ENCODE data around the gene LPO.

Gene LPO

DNA sequence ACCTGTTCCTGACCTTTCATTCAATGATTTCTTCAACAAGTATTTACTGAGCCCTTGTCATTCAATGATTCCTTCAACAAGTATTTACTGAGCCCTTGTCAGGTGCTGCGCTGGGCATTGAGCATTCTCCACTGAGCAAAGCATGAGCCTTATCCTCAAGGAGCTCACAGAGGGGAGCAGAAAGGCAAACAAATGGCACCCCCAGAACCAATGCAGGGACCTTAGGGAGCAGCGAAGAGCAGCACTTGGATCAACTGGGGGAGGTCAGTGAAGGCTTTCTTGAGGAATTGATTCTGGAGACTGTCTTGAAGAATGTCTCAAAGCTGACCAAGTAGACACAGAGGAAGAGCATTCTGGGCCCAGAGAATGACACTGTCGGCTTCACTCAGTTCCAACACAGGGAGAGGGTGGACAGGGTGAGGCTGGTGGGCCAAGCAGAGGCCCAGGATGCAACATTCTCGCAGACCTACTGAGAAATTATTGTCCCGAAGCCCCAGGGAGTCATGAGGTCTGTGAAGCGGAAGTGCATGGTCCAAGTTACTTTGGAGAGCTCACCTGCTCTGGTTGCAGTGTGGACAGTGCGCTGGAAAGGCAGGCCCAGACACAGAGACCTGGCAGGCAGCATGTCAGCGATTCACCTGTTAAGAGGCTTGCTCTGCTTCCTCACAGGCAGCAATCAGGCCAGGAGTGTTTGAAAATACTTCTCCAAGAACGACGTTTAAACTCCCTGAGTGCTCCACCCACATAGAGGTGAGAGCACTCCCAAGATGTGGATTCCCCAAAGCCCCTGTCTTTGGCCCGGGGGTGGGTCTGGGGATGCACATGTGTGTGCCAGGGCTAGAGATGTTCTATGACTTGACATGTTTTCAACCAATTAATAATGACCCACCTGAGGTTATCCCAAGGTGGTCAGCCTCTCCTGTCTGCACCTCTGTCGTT, 45.6 kb downstream of the LPO start:
- Histone ChIP-seq H3K27me3 (ENCODE audit: control insufficient read depth, insufficient read depth, low read length) (peaks cover 20% of the 10 kb centered on the region), H3K9me3 (ENCODE audit: control insufficient read depth, insufficient read depth, low read length) (no peaks in the 10 kb centered on the region), H3K9ac (ENCODE audit: low read depth, low read length) (no peak overlapping the region), H3K36me3 (ENCODE audit: control insufficient read depth, insufficient read depth, low read length) (no peaks in the 10 kb centered on the region), H3K4me3 (ENCODE audit: low read depth, low read length) (no peak overlapping the region), H3K4me1 (ENCODE audit: control insufficient read depth, insufficient read depth, low read length) (peaks cover 7% of the 10 kb centered on the region)

DNA sequence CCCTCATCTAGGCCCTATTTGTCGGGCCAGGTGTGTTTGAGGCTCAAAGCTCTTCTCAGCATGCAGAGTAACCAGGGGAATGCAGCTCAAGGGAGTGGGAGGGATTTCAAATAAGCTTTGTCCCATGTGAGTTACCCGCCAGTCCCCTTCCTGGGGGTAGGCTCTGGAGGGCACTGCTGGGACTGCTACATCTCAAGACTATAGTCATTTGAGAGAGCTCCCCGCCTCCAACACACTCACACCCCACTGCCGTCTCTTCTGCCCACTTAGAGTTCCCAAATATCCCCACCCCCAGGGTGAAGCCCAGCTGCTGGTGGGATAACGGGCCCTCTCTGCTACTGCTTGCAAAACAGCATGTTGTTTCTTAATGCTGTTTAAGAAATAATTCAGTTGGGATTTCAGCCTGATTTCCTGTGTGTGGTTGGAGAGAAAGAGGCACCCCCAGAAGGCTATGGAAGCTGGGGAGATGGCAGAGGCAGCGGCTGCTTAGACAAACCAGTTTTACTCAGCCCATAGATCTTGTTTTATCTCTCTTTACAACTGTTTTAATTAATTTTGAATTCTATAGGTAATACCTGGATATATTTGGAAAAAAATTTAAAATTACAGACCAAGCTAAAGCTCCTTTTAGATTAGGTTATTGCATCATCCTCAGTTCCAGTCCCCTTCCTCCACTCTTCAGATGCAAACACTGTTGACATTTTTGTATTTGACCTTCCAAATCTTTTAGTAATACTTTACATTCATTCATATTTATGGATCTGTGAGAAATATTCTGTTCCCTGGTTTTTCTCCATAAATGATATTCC, 46.4 kb downstream of the LPO start:
- no peak overlapping the region for H3K4me3 ChIP-seq (ENCODE audit: low read depth, low read length)
- no peaks in the 10 kb centered on the region for H3K9me3 ChIP-seq (ENCODE audit: control insufficient read depth, insufficient read depth, low read length)
- no peaks in the 10 kb centered on the region for H3K36me3 ChIP-seq (ENCODE audit: control insufficient read depth, insufficient read depth, low read length)
- peaks cover 7% of the 10 kb centered on the region for H3K4me1 ChIP-seq (ENCODE audit: control insufficient read depth, insufficient read depth, low read length)
- peaks cover 12% of the 10 kb centered on the region for H3K27me3 ChIP-seq (ENCODE audit: control insufficient read depth, insufficient read depth, low read length)
- H3K9ac ChIP-seq (ENCODE audit: low read depth, low read length) = no peak overlapping the region

DNA sequence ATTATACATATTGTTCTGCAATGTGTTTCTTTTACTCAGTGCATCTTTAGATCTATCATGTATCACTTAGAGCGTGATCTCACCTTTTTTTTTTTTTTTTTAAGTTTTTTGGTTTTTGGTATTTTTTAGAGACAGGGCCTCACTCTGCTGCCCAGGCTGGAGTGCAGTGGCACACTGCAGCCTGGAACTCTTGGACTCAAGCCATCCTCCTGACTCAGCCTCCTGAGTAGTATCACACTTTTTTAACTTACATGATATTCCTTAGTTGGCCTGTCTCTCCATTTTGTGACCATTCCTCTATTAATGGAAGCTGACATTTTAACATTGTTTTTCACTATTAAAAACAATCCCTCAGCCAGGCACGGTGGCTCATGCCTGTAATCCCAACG, 47.0 kb downstream of the LPO start:
- Histone ChIP-seq H3K4me3 (ENCODE audit: low read depth, low read length) (no peak overlapping the region), H3K9me3 (ENCODE audit: control insufficient read depth, insufficient read depth, low read length) (no peaks in the 10 kb centered on the region), H3K36me3 (ENCODE audit: control insufficient read depth, insufficient read depth, low read length) (no peaks in the 10 kb centered on the region), H3K4me1 (ENCODE audit: control insufficient read depth, insufficient read depth, low read length) (peaks cover 7% of the 10 kb centered on the region), H3K9ac (ENCODE audit: low read depth, low read length) (no peak overlapping the region), H3K27me3 (ENCODE audit: control insufficient read depth, insufficient read depth, low read length) (peaks cover 6% of the 10 kb centered on the region)

DNA sequence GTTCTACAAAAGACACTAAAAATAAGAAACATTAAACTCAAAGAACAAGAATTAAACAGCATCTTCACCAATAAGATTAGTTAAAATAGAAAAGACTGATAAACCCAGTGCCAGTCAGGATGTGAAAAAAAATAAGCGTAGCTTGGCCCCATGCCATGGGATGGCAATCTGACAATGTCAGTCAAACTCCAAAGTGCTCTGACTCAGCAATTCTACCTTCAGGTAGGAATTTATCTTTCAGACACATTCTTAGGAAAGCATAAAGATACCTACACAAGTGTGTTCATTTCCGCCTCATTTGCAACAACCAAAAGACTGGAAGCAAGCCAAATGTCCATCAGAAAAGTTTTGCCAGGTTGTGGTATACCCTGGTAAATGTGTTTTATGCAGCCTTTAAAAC, 51.5 kb downstream of the LPO start:
- peaks cover 3% of the 10 kb centered on the region for H3K4me1 ChIP-seq (ENCODE audit: control insufficient read depth, insufficient read depth, low read length)
- no peaks in the 10 kb centered on the region for H3K27me3 ChIP-seq (ENCODE audit: control insufficient read depth, insufficient read depth, low read length)
- H3K36me3 ChIP-seq (ENCODE audit: control insufficient read depth, insufficient read depth, low read length) = no peaks in the 10 kb centered on the region
- H3K9ac ChIP-seq (ENCODE audit: low read depth, low read length) = no peak overlapping the region
- H3K9me3 ChIP-seq (ENCODE audit: control insufficient read depth, insufficient read depth, low read length) = no peaks in the 10 kb centered on the region
- no peak overlapping the region for H3K4me3 ChIP-seq (ENCODE audit: low read depth, low read length)

DNA sequence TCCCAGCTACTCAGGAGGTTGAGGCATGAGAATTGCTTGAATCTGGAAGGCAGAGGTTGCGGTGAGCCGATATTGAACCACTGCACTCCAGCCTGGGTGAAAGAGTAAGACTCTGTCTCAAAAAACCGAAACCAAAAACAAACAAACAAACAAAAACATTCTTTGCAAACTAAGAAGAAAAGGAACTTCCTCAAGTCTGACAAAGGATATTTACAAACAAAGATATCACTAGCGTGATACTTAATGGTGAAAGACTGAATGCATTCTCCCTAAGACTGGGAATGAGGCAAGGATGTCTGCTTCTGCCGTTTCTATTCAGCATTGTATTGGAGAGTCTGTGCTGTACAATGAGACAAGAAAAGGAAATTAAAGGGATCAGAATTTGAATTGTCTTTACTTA, 52.9 kb downstream of the LPO start:
- no peak overlapping the region for H3K9ac ChIP-seq (ENCODE audit: low read depth, low read length)
- no peaks in the 10 kb centered on the region for H3K4me1 ChIP-seq (ENCODE audit: control insufficient read depth, insufficient read depth, low read length)
- no peaks in the 10 kb centered on the region for H3K9me3 ChIP-seq (ENCODE audit: control insufficient read depth, insufficient read depth, low read length)
- H3K27me3 ChIP-seq (ENCODE audit: control insufficient read depth, insufficient read depth, low read length) = no peaks in the 10 kb centered on the region
- no peak overlapping the region for H3K4me3 ChIP-seq (ENCODE audit: low read depth, low read length)
- H3K36me3 ChIP-seq (ENCODE audit: control insufficient read depth, insufficient read depth, low read length) = no peaks in the 10 kb centered on the region

DNA sequence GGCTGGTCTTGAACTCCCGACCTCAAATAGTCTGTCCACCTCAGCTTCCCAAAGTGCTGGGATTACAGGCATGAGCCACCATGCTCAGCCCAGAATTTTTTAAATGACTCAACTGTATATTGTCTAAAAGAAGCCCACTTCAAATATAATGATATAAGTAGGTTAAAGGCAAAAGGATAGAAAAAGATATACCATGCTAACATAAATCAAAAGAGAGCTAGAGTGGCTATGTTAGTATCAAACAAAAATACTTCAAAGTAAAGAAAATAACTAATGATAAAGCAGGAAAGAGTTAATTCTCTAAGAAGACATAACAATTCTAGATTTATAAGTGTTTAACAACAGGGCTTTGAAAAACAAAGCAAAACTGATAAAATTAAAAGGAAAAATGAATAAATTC, 55.6 kb downstream of the LPO start:
- no peaks in the 10 kb centered on the region for H3K27me3 ChIP-seq (ENCODE audit: control insufficient read depth, insufficient read depth, low read length)
- H3K9ac ChIP-seq (ENCODE audit: low read depth, low read length) = no peak overlapping the region
- H3K36me3 ChIP-seq (ENCODE audit: control insufficient read depth, insufficient read depth, low read length) = no peaks in the 10 kb centered on the region
- no peaks in the 10 kb centered on the region for H3K4me1 ChIP-seq (ENCODE audit: control insufficient read depth, insufficient read depth, low read length)
- H3K9me3 ChIP-seq (ENCODE audit: control insufficient read depth, insufficient read depth, low read length) = no peaks in the 10 kb centered on the region
- no peak overlapping the region for H3K4me3 ChIP-seq (ENCODE audit: low read depth, low read length)

DNA sequence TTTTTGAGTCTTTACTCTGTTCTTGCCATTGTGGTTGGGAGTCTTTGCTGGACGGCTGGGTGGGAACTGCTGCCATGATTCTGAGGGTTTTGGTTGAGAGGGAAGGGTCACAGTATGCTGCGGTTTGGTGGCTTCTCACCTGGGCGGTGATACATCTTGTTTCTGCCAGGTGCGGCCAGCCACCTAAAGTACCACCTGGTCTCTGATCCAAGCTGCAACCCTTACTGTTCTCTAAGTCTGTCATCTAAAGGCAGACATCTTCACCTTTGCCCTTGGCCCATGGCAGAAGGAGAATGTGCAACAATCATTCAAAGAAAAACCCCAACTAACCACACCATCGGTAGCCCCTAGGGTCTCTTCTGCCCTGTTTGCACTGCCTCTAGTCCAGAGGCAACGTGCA, 62.0 kb downstream of the LPO start:
- H3K9ac ChIP-seq (ENCODE audit: low read depth, low read length) = no peak overlapping the region
- peaks cover 5% of the 10 kb centered on the region for H3K4me1 ChIP-seq (ENCODE audit: control insufficient read depth, insufficient read depth, low read length)
- no peak overlapping the region for H3K4me3 ChIP-seq (ENCODE audit: low read depth, low read length)
- no peaks in the 10 kb centered on the region for H3K9me3 ChIP-seq (ENCODE audit: control insufficient read depth, insufficient read depth, low read length)
- no peaks in the 10 kb centered on the region for H3K27me3 ChIP-seq (ENCODE audit: control insufficient read depth, insufficient read depth, low read length)
- peaks cover 3% of the 10 kb centered on the region for H3K36me3 ChIP-seq (ENCODE audit: control insufficient read depth, insufficient read depth, low read length)

DNA sequence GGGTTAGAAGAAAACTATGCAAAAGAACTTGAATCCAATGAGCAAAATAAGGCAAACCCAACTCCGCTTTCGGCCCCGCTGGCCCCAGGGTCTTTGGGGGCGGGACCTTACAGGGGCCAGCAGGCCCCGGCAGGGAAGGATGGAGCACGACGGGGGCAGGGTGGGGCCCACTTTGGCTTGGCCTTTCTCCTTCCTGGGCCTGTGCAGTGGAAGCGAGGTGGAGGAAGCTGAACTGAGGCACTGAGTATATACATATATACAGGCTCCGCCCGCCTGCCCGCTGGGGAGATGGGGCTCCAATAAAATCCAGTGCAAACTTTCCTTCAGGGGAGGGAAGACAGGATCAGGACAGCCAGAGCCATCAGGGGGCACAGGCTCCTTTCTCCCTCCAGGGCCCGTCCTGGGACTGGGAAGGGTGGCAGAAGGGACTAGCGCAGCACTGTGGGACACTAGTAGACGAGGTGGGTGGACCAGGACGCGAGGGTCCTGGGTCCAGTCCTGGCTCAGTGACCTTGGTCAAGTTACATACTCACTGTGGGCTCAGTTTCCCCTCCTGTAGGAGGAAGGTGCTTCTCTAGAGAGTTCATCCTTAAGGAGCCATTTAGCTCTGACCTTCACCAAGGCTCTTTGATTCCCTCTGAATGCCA, 63.2 kb downstream of the LPO start:
- Histone ChIP-seq H3K4me3 (ENCODE audit: low read depth, low read length) (no peak overlapping the region), H3K9ac (ENCODE audit: low read depth, low read length) (no peak overlapping the region), H3K36me3 (ENCODE audit: control insufficient read depth, insufficient read depth, low read length) (peaks cover 3% of the 10 kb centered on the region), H3K4me1 (ENCODE audit: control insufficient read depth, insufficient read depth, low read length) (peaks cover 5% of the 10 kb centered on the region), H3K27me3 (ENCODE audit: control insufficient read depth, insufficient read depth, low read length) (no peaks in the 10 kb centered on the region), H3K9me3 (ENCODE audit: control insufficient read depth, insufficient read depth, low read length) (no peaks in the 10 kb centered on the region)

DNA sequence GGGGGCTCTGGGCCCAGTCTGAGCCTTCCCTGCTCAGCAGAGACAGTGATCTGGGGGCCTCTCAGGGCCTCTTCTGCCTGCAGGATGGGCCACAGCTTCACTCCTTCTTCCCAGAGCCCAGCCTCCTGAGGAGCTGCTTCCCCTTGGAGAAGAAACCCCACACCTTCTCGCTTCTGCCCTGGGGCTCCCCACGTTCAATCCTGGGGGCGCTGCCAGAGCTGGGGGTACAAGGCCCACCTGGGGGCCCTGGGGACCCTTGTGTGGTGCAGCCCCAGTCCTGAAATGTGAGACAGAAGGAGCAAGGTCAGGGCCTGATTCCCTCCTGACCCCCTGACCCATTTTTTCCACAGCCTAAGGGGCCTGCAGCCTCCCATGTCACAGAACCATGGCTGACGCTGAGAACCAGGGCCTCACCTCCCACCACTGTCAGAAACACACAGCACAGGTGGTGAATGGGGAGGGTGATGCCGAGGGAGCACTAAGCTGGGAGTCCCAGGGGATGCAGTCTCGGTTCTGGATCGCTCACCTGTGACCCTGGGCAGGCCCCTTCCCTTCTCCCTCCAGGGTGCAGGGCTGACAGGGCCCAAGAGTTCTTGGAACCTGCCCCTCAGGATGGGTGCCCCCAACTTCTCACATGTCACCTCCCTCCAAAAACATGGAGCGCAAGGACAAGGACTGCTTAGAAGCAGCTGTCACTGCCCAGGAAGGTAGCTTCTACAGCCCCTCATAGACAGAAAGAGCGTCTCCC, 64.0 kb downstream of the LPO start:
- Histone ChIP-seq H3K4me1 (ENCODE audit: control insufficient read depth, insufficient read depth, low read length) (peaks cover 5% of the 10 kb centered on the region), H3K9me3 (ENCODE audit: control insufficient read depth, insufficient read depth, low read length) (no peaks in the 10 kb centered on the region), H3K9ac (ENCODE audit: low read depth, low read length) (no peak overlapping the region), H3K36me3 (ENCODE audit: control insufficient read depth, insufficient read depth, low read length) (peaks cover 3% of the 10 kb centered on the region), H3K4me3 (ENCODE audit: low read depth, low read length) (no peak overlapping the region), H3K27me3 (ENCODE audit: control insufficient read depth, insufficient read depth, low read length) (no peaks in the 10 kb centered on the region)

DNA sequence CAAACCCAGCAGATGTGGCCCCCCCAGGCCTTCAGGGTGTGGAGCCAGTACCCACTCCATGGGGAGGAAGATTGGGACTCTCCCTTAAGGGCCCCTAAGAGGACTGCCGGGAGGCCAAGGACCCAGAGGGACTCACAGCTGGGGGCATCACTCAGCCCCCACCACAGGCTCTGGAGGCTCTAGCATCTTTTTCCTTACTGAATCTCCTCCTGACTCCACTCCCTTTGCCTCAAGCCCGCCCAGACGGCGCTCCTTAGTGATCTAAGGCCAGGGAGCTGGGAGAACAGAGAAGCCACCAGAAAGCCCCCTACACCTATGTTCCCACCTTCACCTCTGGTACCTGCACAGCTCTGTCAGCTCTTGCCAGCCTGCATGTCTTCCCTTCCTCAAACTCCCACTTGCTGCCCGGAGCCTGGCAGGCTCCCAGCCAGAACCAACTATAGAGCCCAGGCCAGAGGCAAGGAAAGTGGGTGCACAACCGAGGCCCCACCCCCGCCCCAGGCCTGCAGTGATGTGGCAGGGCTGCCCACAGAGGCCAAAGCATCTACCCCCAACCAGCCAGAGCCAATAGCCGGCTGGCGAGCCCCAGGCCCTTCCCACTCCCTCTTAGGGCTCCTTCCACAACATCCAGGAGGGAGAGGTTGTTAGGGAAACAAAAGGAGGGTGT, 64.7 kb downstream of the LPO start:
- no peaks in the 10 kb centered on the region for H3K27me3 ChIP-seq (ENCODE audit: control insufficient read depth, insufficient read depth, low read length)
- H3K4me1 ChIP-seq (ENCODE audit: control insufficient read depth, insufficient read depth, low read length) = peaks cover 5% of the 10 kb centered on the region
- H3K9me3 ChIP-seq (ENCODE audit: control insufficient read depth, insufficient read depth, low read length) = no peaks in the 10 kb centered on the region
- no peak overlapping the region for H3K9ac ChIP-seq (ENCODE audit: low read depth, low read length)
- peaks cover 5% of the 10 kb centered on the region for H3K36me3 ChIP-seq (ENCODE audit: control insufficient read depth, insufficient read depth, low read length)
- H3K4me3 ChIP-seq (ENCODE audit: low read depth, low read length) = no peak overlapping the region

Data from iPS-15b (cell line).